Activated CD4-positive, alpha-beta memory T cell treated with anti-CD3 and anti-CD28 coated beads for 36 hours (primary cell): ENCODE results near the gene DTX2. TPM values are rescaled to one million over a fixed set of nuclear protein-coding genes. Genes with fewer than 3 reads are reported as not detected.

Experiments
- total RNA-seq, 2 experiments: library from RNA; stranded (reverse); gene quantifications; one replicate each; pipeline ENCODE4 v1.2.3, GENCODE V29; 2021

DTX2 gene
- total RNA-seq, 2 experiments from 2014 or later = 15.9 to 16.5 TPM

Other genes with a start within 250 kb of the DTX2 start
- gene HSPB1, start 159.0 kb upstream of the DTX2 start, total RNA-seq = 100 to 1,000 TPM; 119 to 127 TPM
- gene YWHAG, start 102.7 kb upstream of the DTX2 start, total RNA-seq = 100 to 1,000 TPM; 127 TPM
- gene SSC4D, start 52.0 kb upstream of the DTX2 start, total RNA-seq = under 1 TPM; 0.81 to 0.87 TPM
- 10 to 100 TPM; 19.4 to 20.4 TPM for gene ZP3, start 36.8 kb upstream of the DTX2 start, total RNA-seq
- 1 to 10 TPM in 1 of 2 experiments, under 1 TPM in 1; 0.65 to 1.6 TPM for gene UPK3B, start 48.8 kb downstream of the DTX2 start, total RNA-seq
- under 1 TPM; 0.19 TPM for gene SPDYE16, start 81.6 kb downstream of the DTX2 start, total RNA-seq
- gene POMZP3, start 165.6 kb downstream of the DTX2 start, total RNA-seq = 10 to 100 TPM; 29.3 to 29.8 TPM